ENCODE data around the gene AADACL3.

The AADACL3 gene

GRCh38 chr1:12769976-12770505, 54.1 kb downstream of the AADACL3 start:
- H3K36me3 ChIP-seq (ENCODE audit: control insufficient read depth, insufficient read depth, low read length): no peaks in the 10 kb centered on the region
- DNase-seq (ENCODE audit: extremely low read depth, insufficient read length): no peak
- TF ChIP-seq CTCF (IDR thresholded peaks at IDR 0.05; ENCODE audit: insufficient read depth, low read length, poor library complexity, severe bottlenecking): no peak
- H3K4me3 ChIP-seq (replicated peaks; ENCODE audit: low read depth, low read length): no peak overlapping the region
- H3K27me3 ChIP-seq (replicated peaks; ENCODE audit: control insufficient read depth, insufficient read depth, low read length): no peaks in the 10 kb centered on the region; the same call in none of the 2 replicates

- no peaks in the 10 kb centered on the region; the same call in none of the 2 replicates for H3K27me3 ChIP-seq (replicated peaks; ENCODE audit: control insufficient read depth, insufficient read depth, low read length)
- no peak overlapping the region for H3K4me3 ChIP-seq (replicated peaks; ENCODE audit: low read depth, low read length)
- DNase-seq (ENCODE audit: extremely low read depth, insufficient read length): no peak
- TF ChIP-seq CTCF (IDR thresholded peaks at IDR 0.05; ENCODE audit: insufficient read depth, low read length, poor library complexity, severe bottlenecking): no peak
- H3K36me3 ChIP-seq (ENCODE audit: control insufficient read depth, insufficient read depth, low read length): no peaks in the 10 kb centered on the region
These were observed 54.7 kb downstream of the AADACL3 start for GRCh38 chr1:12770620-12771019.

DNA sequence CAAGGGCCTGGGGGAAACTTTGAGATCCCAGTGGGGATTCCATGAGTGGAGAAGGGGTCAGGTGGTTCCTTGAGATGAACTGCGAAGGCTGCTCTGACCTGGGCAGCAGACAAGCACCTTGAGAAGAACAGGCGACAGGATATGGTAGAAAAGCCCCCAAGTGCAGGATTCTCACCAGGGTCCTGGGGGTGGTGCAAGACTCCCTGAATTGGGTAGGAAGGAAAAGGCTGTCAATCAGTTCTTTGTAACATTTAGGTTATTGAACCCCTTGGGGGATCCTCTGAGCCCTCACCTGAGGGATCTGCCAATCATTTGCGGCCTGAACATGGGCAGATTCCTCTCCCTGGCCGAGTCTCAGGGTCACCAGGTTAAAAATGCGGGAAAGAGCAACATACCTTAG, 55.3 kb downstream of the AADACL3 start:
- no peak for DNase-seq (ENCODE audit: extremely low read depth, insufficient read length)
- H3K4me3 ChIP-seq (replicated peaks; ENCODE audit: low read depth, low read length): no peak overlapping the region
- TF ChIP-seq CTCF (IDR thresholded peaks at IDR 0.05; ENCODE audit: insufficient read depth, low read length, poor library complexity, severe bottlenecking): no peak
- H3K36me3 ChIP-seq (ENCODE audit: control insufficient read depth, insufficient read depth, low read length): no peaks in the 10 kb centered on the region
- H3K27me3 ChIP-seq (replicated peaks; ENCODE audit: control insufficient read depth, insufficient read depth, low read length): no peaks in the 10 kb centered on the region; the same call in none of the 2 replicates

- Histone ChIP-seq H3K27me3 (replicated peaks; ENCODE audit: control insufficient read depth, insufficient read depth, low read length) (no peaks in the 10 kb centered on the region; the same call in none of the 2 replicates), H3K36me3 (ENCODE audit: control insufficient read depth, insufficient read depth, low read length) (no peaks in the 10 kb centered on the region), H3K4me3 (replicated peaks; ENCODE audit: low read depth, low read length) (no peak overlapping the region)
- no peak for DNase-seq (ENCODE audit: extremely low read depth, insufficient read length)
- no peak for TF ChIP-seq CTCF (IDR thresholded peaks at IDR 0.05; ENCODE audit: insufficient read depth, low read length, poor library complexity, severe bottlenecking)
These were observed 56.6 kb downstream of the AADACL3 start for GRCh38 chr1:12772520-12772919.

DNA sequence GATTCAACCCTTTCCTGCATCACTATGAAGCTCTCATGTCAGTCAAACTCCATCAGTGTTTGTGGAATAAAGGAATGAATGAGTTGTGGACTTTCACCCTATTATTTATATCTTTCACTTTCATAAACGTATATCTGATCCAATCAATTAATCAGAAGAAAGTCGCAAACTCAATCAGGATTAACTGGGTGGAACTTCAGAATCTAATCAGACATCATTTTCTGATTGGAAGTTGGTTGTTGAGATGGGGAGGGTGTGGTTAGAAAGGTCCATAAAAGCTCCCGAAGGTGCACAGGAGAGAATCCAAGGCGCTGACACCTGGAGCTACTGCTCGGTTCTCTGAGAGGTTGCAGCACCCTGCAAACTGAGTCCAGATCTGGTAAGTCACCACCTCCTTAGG, 57.5 kb downstream of the AADACL3 start, which contains the start of gene PRAMEF12:
Gene PRAMEF12, plus strand, starts transcription at position 301 of the 400 bp plus-strand sequence. CDS start 1,130 bp downstream, outside the sequence.
- no peaks in the 10 kb centered on the region; the same call in none of the 2 replicates for H3K27me3 ChIP-seq (replicated peaks; ENCODE audit: control insufficient read depth, insufficient read depth, low read length)
- H3K4me3 ChIP-seq (replicated peaks; ENCODE audit: low read depth, low read length): no peak within 1 kb of the TSS
- no peak for DNase-seq (ENCODE audit: extremely low read depth, insufficient read length)
- H3K36me3 ChIP-seq (ENCODE audit: control insufficient read depth, insufficient read depth, low read length): no peaks in the 10 kb centered on the region
- TF ChIP-seq CTCF (IDR thresholded peaks at IDR 0.05; ENCODE audit: insufficient read depth, low read length, poor library complexity, severe bottlenecking): no peak

All from GM06990 (cell line).